HL-60 (cell line): ENCODE data around the gene RTN4.
"Not testable (repeated sequence)": the region's sequence is repeated elsewhere in the genome, so short reads cannot be mapped to it uniquely, and the experiment has no call there.

Experiments used
- CTCF ChIP-seq: IDR thresholded peaks from one replicate; pipeline ENCODE4 v1.5.1; 2011; ENCODE audit warnings: low read length, control low read depth, inconsistent platforms; ENCODE audit not compliant: insufficient read depth
- GABPA ChIP-seq: IDR thresholded peaks from 2 replicates; pipeline ENCODE4 v1.6.1; 2012; ENCODE audit warnings: low read depth
- POLR2AphosphoS5 ChIP-seq: IDR thresholded peaks from 2 replicates; pipeline ENCODE4 v1.6.1; 2012; ENCODE audit warnings: low read depth
- REST ChIP-seq: IDR thresholded peaks from 2 replicates; pipeline ENCODE4 v1.6.1; 2012; ENCODE audit warnings: low read depth; ENCODE audit not compliant: insufficient replicate concordance

DNA sequence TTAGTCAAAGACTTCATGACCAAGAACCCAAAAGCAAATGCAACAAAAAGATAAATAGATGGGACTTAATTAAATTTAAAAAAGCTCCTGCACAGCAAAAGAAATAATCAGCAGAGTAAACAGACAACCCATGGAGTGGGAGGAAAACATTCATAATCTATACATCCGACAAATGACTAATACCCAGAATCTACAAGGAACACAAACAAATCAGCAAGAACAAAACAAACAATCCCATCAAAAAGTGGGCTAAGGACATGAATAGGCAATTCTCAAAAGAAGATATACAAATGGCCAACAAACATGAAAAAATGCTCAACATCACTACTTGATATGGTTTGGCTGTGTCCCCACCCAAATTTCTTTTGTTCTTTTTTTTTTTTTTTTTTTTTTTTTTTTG is 25.8 kb upstream of the RTN4 start:
- not testable (repeated sequence) for TF ChIP-seq CTCF, GABPA, POLR2AphosphoS5, REST
